Activated CD4-positive, alpha-beta T cell treated with anti-CD3 and anti-CD28 coated beads for 4 hours (primary cell): ENCODE data around the gene GREB1L.
"Not testable (repeated sequence)": the region's sequence is repeated elsewhere in the genome, so short reads cannot be mapped to it uniquely, and the experiment has no call there.

ENCODE experiments used
- DNase-seq, 2 donors: peaks; one replicate each; pipeline ENCODE4 v3.0.0-alpha.2; 2020

GREB1L gene

DNA sequence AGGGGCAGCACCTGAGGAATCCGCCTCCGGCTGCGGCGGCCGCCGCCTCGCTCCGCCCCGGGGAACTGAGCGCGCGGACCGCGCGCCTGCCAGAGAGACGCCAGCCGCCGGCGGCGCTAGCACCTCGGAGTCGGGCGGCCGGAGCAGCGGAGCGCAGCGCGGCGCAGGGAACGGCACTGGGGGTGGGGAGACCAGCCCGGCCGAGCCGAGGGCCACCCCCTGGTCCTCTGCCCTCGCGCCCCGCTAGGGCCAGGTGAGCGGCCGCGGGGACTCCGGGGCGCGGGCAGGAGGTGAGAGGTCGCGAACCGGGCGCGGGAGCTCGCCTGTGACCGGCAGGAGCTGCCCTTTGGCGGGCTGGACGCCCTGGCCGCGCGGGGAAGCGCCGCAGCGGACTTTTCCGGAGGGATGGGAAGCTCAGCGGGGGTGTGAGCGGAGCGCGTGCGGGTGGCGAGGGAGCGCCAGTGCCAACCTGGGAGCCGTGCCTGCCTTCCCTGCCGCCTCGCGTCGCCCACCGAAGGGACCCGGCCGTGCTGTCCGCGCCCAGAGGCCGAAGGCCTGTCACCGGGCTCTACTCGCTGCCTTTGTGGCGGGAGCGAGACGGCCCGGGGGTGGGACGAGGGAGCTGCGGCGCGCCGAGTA, at the start of gene GREB1L:
TSS of gene GREB1L (plus strand) at position 92 of the 639 bp plus-strand sequence. CDS start 141,287 bp downstream, outside the sequence.
- DNase-seq, result no peak

DNA sequence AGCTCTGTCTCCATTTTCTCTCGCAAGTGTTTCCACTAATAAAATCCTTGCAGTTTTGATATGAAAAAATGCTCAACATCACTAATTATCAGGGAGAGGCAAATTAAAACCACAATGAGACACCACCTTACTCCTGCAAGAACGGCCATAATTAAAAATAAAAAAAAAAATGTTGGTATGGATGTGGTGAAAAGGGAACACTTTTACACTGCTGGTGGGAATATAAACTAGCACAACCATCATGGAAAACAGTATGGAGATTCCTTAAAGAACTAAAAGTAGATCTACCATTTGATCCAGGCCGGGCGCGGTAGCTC, 49.8 kb upstream of the GREB1L start:
- no peak for DNase-seq

DNA sequence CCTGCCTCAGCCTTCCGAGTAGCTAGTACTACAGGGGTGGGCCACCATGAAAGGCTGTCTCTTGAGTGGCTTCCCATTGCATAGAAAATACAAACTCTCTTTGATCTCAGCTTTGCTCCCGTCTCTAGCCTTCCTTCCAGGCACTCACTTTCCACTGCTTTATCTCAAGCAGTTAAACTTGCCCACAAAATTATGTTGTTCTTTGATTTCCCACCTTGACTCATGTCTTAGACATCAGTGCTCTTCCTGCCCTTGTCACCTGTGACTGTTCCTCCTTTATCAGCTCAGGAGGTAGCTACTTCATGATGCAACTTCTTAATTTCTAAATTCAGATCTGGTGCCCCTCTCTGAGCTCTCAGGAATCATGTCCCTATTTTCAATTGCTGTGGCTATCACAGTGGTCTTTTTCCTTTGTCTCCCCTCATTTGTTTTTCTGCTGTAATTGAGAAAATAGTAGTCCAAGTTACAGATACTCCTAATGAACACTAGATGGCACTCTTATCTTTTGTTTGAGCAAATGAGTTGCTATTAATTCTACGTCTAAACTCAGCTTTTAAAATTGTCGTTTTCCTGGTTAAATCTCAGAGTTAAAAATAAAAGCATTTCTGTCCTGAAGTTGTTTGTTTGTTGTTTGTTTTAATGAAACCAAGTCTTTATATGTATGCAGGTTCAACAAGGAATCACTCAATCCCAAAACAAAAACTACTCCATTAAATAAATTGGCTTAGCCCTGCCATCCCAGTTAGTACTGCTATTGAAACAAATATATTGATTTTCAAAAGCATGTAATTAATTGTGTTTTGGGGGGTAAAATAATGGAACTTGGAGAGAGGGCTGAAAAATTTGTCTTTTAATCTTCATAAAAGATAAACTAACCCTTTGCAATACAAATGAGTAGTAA, 46.9 kb upstream of the GREB1L start:
- DNase-seq, result no peak

DNA sequence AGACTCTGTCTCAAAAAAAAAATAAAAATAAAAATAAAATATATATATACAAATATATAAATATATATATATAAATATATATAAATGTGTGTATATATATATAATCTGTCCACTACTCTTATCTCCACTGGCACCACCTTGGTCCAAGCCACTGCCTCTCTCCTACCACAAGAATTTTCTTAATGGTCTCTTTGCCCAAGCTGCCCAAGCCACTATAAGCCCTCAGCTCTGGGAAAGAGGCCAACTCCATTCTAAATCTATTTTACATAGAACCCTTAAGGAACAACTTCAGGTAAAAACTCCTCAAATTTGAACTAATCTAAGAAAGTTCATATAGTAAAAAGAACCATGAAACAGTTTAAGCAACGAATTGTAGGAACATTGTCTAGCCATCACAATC, 45.6 kb upstream of the GREB1L start:
- DNase-seq, result no peak

DNA sequence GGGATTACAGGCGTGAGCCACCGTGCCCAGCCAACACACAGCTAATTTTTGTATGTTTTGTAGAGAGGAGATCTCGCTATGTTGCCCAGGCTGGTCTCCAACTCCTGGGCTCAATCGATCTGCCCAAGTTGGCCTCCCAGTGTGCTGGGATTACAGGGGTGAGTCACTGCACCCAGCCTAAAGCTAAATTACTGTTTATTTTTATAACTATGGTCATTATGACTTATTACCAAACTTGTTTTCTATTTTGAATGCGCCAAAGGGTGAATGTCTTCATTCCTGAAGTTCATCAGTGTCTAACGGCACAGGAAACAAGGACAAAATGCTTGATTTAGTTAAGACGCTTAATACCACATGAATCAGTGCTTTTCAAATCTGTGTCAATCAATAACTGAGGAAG, 38.9 kb upstream of the GREB1L start:
- DNase-seq, result no peak

DNA sequence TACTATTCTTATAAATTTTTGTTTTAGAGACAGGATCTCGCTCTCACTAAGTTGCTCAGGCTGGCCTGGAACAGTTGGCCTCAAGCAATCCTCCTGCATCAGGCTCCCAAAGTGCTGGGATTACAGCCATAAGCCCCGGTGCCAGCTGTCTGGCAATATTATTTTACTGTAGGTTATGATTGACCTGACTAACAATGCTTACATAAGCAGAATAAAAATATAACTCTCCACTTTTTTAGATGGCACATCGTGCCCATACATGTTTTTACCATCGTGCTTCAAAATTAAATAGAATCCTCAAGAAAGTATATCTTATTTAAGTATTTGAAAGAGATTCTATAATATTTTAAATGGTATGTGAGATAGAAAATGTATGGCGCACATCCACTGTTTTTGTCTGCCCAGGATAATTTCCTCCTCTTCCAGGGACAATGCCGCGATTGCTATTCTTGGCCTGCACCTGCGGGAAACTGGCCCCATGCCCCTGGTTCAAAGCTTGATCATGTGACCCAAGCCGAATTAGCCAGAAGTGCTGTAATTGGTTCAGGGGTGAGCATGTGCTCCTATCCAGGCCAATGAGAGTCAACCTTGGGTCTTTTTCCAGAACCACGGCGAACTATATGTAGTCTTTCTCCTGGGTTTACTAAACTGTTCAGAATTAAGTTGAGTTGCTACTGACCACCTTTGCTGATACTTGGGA, 38.3 kb upstream of the GREB1L start:
- no peak for DNase-seq

DNA sequence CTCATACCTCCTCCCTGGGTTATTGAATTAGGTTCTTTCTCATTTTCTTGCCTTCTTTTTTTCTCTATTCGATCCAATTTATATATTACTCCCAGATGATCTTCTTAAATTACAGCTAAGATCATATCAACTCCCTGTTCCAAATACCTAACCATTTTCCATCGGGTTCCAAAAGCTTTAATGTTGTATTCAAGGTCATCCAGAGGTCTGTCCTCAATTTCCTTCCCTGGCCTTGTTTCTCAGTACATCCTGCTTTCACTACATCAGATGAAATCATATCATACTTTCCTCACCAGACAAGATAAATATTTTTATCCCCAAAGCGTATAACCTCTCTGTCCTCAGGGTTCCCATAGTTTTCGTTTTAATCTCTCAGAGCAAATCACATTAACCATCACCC, 36.3 kb upstream of the GREB1L start:
- no peak for DNase-seq

DNA sequence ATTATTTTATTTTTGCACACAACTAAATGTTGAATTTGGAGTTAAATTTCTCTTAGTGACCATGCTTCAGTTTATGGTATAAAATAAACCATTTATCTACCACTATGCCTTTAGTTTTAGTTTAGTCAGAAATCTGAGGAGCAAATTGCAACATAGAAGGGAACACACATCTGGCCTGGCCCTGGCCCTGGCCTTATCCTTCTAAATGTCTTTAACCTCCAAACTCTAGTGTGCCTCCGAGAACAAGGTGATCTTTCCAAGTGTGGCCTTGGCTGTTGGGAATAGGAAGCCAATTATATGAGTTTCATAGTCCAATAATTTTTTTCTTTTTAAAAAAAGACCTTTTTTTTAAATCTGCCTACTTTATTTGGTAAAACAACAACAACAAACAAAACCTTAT, 31.8 kb upstream of the GREB1L start:
- DNase-seq, result no peak

DNA sequence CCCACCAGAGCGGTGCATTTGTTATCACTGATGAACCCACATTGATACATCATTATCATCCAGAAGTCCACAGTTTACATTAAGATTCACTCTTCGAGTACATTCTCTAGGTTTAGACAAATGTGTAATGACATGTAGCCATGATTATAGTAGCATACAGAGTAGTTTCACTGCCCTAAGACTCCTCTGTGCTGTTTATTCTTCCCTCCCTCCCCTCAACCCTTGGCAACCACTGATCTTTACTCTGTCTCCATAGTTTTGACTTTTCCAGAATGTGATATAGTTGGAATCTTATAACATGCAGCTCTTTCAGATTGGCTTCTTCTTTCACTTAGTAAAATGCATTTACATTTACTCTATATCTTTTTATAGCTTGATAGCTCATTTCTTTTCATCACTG, 31.2 kb upstream of the GREB1L start:
- no peak for DNase-seq

DNA sequence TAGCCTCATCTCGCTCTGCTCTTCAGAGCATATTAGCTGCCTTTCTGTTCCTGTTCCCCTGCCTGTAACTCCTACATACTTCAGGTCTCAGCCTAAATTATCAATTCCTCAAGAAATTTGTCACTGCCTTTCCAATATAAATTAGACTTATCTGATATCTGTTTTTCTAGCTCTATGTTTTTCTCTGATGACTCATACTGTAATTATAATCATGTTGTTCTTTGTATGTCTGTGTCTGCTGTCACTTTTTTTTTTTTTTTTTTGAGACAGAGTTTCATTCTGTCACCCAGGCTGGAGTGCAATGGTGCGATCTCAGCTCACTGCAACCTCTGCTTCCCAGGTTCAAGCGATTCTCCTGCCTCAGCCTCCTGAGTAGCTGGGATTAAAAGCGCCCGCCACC, 27.6 kb upstream of the GREB1L start:
- not testable (repeated sequence) for DNase-seq

DNA sequence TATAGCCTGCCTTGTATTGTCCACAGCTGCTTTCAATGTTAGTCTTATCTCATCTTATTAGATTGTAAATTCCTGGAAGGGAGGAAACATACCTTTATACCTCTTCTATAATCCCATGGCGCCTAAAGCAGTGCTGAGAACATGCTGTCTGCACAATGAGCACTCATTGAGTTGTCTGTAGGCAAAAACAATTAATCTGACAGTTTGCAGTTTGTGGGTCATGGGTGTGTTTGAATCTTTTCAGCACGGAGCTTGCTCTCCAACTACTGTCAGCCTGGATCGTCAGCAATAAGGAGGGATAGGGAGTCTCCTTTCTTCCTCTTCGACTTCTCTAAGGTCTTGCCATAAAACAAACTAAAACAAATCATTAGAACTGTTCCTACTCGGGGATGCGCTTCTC, 26.5 kb upstream of the GREB1L start:
- DNase-seq, result no peak

DNA sequence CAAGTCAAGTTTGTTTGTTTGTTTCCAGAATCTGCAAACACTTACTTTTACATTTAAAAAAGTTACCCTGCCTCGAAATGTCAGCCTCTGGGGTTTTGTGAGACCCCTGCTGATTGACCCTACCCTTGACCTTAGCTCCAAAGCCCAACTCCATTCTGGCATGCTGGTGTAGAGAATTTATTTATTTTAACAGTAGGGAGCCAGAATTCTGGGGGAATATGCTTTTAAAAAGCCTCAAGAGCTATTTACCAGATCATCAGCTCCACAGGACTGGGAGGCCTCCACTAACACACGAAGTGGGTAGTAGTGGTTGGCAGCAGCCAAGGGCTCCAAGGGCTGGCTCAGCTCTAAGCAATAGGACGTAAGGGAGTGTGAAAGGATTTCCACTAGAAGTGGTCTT, 23.2 kb upstream of the GREB1L start:
- no peak for DNase-seq

DNA sequence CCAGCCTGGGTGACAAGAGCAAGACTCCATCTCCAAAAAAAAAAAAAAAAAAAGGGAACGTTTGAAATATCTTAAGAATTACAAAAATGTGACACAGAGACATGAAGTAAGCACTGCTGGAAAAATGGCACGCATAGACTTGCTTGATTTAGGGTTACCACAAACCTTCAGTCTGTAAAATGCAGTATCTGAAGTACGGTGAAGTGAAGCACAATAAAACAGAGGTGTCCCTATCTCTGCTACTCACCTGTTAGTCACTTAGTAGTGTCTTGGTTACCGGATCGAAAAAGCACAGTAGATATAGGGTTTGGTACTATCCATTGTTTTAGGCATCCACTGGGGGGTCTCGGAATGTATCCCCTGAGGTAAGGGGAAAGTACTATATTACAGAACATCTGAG, 11.6 kb upstream of the GREB1L start:
- DNase-seq, result no peak

DNA sequence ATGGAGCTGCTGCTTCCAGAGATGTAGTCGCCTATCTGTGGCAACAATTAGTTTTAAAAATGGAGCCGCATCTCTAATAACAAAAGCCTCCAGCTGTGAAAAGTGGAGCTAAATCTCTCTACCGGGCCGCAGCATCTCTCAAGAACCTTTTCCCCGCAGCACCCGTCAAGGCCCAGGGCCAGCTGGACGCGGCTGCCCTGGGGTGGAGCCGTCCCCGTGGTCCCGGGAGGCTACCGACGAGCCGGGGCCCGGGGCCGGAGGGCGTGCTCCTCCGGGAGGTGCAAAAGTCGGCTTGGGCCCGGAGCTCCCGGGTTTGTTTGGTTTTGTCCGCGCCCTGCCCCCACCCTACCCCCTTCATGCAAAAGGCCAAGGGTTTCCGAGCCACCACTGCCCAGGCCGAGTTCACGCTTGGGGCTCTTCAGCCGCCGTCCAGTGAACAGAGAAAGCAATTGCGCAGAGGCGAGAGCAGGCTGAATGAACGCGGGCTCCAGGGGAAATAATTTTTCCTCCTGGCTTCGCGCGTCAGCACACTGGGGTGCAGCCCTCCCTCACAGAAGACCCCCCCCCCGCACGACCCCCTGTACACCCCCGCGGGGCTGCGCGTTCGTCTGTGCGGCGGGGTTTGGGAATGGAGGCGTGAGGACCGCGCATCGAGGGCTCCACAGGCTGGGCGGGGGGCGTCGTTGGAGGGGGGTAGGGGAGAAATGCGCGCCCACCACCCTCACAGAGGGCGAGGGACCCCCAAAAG, 557 bp upstream of the GREB1L start:
- no peak for DNase-seq

DNA sequence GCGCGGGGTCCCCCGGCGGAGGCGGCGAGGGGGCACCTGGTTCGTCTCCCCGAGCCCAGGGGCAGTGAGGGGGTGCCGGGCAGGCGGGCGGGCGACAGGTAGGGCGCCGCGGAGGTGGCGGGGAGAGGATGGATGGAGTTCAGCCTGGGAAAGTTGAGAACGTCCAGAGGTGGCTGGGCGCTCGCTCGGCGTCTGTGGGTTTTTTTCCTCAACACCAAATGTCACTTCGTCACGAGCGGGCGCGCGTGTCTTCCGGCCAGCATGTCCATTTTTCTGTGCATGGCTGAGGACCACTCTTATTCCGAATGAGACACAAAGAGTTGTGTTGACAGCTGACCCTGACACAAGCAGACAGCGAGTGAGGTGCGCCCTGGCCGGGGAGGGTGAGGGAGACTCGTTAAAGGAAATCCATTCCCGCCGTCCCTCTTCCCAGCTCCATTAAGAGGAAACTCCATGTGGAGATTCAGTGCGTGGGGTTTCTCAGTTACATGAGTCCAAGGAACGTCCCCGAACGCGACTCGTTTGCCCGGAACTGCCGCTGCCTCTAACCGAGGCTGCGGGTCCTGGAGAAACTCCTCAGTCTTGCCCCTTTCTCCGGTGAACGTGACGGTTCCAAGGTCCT, 859 bp downstream of the GREB1L start:
- no peak for DNase-seq

DNA sequence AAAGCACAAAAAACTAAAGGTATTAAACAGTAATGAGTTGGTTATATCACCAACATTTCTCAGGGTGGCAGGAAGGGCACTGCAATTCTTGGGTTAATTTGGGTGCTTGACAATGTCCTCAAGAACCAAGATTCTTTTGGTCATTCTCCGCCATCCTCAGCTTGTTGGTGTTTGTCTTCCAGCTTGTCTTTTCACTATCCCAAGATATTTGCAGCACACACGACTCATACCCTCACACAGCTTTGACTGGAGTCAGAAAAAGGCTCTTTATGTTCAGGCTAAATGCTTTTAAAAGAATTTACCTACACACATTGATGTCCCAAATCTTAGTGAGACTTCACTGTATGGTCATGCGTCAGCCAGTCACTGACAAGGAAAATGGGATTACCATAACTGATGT, 12.5 kb downstream of the GREB1L start:
- DNase-seq, result no peak

DNA sequence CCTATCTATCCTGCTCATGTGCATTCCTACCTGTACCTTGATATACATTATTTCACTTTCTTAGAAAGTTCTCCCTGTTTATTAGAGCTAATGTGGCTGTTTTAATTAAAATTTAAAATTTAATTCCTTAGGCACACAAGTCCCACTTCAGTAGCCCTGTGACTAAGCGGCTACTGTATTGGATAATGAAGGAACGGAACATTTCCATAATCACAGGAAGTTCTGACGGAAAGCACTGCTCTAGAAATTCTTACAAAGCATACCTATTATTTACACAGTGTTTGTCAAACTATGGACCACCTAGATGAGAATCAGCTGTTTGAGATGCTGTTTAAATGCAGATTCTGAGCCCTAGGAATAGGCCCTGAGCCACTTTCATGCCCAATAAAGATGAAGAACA, 13.2 kb downstream of the GREB1L start:
- no peak for DNase-seq

DNA sequence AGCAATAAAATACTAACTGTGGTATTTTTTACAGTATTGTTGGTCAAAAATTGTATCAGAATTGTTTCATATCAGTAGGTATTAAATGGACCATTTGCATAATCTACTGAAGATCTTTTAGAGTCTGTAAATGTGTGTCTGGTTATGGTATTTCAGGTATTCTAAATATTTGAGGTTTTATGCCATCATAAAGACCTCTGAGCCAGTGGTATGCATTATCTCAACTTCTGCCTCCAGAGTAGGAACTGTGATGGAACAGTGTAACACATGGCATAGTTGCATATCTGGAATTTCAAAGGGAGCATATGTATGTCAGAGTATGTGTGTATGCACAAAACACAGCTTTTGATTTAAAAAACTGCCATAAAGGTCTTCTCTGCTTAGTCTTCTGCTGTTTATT, 15.4 kb downstream of the GREB1L start:
- DNase-seq, result no peak

DNA sequence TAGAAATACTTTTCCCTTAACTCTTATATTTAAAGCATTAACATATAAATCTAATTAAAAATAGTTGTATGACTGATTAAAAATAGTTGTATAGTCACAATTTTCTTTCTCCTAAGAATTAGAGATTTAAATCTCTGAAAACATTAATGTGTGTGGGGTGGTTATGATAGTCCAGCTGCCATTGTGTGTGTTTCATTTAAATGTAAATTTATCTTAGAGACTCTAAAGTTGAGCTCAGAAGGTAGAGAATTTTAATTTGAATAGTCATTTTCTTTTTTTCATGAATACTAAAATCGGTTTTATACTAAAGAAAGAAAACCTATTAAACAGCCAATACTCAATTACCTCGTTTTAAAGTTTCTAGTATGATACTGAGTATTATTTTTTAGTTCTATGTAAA, 18.6 kb downstream of the GREB1L start:
- DNase-seq, result no peak

DNA sequence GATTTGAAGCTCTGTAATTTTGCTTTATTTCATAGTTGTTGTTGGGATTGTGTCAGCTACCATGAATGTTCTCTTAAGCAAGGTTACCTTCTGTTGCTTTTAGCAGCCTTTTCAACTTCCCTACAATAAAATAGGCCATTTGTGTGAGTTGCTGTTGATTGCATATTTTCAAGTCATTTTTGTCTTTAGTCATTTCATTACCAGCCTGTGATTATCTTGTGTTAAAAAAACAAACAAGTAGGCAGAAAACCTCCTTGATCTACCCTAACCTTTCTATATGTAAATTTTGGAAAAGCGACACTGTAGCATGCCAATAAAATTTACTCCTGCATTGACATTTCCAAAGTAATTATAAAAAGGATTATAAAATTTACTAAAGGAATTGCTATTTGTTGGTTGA, 19.3 kb downstream of the GREB1L start:
- no peak for DNase-seq

DNA sequence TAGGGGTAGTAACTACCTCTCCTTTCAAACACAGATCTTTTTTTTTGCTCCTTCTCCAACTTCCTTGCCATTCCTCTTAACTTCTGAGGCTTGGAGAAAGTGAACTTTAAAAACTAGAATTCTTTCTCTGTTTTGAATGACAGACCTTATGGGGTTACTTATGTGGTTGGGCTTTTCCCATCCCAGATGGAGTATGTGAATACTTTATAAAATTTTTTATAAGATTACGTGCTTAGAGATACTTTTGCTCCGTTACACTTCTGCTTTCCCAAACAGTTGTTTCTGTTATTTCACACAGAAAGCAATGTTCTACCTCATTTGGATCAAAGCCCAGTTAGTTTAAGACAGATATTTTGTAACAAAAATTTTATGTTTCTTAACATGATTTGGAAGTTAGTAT, 20.2 kb downstream of the GREB1L start:
- DNase-seq, result no peak

DNA sequence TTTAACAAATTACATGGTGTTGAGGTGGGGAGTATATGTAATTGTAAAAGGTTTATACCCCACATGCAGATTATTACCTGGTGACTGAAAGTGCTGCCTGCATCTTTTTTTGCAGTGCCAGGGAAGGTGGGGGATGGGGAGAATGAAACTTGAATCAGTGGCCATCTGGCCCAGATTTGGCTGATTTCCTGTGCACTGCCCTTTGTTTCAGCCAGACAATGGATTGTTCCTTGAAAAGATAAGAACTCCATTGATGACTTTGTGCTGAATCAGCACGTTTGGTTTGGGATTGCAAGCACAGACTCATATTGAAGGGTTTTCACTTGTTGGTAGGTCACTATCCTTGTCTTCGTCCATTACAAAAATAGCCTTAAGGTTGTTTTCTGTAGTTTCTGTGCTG, 20.9 kb downstream of the GREB1L start:
- DNase-seq, result no peak

DNA sequence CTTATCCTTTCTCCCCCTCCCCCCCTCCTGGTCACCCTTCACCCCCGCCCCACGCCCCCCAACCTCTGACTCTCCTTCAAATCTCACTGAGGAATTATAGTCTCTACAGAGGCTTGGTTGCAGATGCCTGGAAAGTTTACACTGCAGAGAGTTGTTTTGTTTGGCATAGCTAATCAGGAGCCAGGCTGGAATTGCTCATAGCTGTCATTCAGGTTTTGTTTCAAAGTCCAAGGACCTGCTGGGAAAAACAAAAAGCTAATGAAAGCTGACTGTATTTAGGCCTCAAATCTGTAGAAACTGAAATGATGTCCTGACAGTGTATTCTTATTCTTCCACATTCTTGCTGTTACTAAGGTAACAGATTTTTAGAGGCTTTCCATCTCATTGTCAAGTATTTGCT, 22.6 kb downstream of the GREB1L start:
- no peak for DNase-seq
